Right atrium auricular region (tissue), 2 donors: ENCODE measurements around the gene KRT2. TPM values are rescaled to one million over a fixed set of nuclear protein-coding genes. Genes with fewer than 3 reads are reported as not detected.

Experiments used
- DNase-seq: peaks from one replicate; pipeline ENCODE4 v3.0.0-alpha.2; 2019; ENCODE audit warnings: low spot score
- H3K27ac ChIP-seq, 2 donors: fragments of 200-600 bp; sonication (generic); 1 replicate in 1 of 2; 2 replicates in 1 of 2; pipeline ENCODE4 v1.5.1; 2016 to 2019
- H3K27me3 ChIP-seq, 2 donors: fragments of 200-600 bp; sonication (generic); one replicate each; pipeline versions ENCODE4 v1.5.1 to v1.6.0; 2017 to 2019
- H3K36me3 ChIP-seq: fragments of 200-600 bp; sonication (generic); one replicate; pipeline ENCODE4 v1.5.1; 2016
- H3K4me1 ChIP-seq, 2 donors: fragments of 200-600 bp; sonication (generic); one replicate each; pipeline versions ENCODE4 v1.5.1 to v1.6.0; 2017 to 2019
- H3K4me3 ChIP-seq, 2 donors: fragments of 200-600 bp; sonication (generic); 1 replicate in 1 of 2; 2 replicates in 1 of 2; pipeline ENCODE4 v1.5.1; 2017 to 2019; ENCODE audit warnings: mild to moderate bottlenecking in 1 of 2, moderate library complexity in 1 of 2
- H3K9me3 ChIP-seq, 2 donors: fragments of 200-600 bp; sonication (generic); one replicate each; pipeline ENCODE4 v1.5.1; 2019
- total RNA-seq, 2 donors: library from RNA; depleted of rRNA; stranded (reverse); fragments of >200 nt; gene quantifications; one replicate each; pipeline ENCODE4 v1.1.0, GENCODE V29; 2016
- TF ChIP-seq, protein P1 (sequence below), 2 donors: fragments of 200-600 bp; sonication (generic); IDR thresholded peaks; one replicate each; pipeline ENCODE4 v1.5.1; 2019; ENCODE audit warnings: antibody characterized with exemption in 2 of 2

KRT2 gene
- total RNA-seq, 2 donors from 2014 or later = not detected

DNA sequence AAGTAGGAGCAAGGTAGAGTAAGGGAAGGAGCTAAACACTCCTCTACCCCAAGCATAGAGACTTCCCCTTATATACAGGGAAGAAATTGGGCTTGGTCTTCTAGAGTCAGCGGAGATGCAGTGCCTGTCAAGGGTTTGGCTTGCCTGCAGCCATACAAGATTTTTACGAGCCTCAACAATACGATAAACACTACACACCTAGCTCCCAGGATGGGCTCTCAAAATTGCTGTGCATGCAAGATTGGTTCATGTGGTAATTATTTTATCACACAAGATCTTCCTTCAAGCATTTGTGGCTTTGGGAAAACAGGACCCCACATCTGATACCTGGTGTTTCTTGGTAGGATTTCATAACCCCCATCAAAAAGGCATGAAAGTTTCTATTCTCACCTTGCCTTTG lies 28.4 kb upstream of the KRT2 start, which contains the start of gene KRT1:
KRT1 (minus strand) TSS at position 45 of the 400 bp plus-strand sequence. CDS start 59 bp downstream, outside the sequence.
- H3K27me3 ChIP-seq = no peaks in the 10 kb centered on the region
- no peaks in the 10 kb centered on the region for H3K9me3 ChIP-seq
- TF ChIP-seq, protein P1, sequence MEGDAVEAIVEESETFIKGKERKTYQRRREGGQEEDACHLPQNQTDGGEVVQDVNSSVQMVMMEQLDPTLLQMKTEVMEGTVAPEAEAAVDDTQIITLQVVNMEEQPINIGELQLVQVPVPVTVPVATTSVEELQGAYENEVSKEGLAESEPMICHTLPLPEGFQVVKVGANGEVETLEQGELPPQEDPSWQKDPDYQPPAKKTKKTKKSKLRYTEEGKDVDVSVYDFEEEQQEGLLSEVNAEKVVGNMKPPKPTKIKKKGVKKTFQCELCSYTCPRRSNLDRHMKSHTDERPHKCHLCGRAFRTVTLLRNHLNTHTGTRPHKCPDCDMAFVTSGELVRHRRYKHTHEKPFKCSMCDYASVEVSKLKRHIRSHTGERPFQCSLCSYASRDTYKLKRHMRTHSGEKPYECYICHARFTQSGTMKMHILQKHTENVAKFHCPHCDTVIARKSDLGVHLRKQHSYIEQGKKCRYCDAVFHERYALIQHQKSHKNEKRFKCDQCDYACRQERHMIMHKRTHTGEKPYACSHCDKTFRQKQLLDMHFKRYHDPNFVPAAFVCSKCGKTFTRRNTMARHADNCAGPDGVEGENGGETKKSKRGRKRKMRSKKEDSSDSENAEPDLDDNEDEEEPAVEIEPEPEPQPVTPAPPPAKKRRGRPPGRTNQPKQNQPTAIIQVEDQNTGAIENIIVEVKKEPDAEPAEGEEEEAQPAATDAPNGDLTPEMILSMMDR (IDR thresholded peaks at IDR 0.05) = no peak
- H3K4me1 ChIP-seq = no peaks in the 10 kb centered on the region
- no peak within 1 kb of the TSS for H3K27ac ChIP-seq
- no peak within 1 kb of the TSS for H3K4me3 ChIP-seq
- H3K36me3 ChIP-seq = no peaks in the 10 kb centered on the region
- no peak for DNase-seq

DNA sequence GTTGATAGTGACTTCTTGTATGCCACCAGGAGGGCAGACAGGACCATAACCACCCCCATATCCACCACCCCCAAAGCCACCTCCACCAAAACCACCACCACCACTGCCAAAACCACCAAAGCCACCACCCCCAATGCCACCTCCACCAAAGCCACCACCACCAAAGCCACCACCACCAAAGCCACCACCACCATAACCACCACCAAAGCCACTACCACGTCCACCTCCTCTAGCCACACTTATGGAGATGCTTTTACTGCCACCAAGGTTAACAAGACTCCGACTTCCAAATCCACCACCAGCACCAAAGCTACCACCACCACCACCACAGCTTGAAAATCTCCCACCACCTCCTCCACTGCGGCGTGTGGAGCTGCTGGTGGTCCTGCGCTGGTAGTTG lies 27.9 kb upstream of the KRT2 start:
- Histone ChIP-seq H3K9me3 (no peaks in the 10 kb centered on the region), H3K4me1 (no peaks in the 10 kb centered on the region), H3K27me3 (no peaks in the 10 kb centered on the region), H3K36me3 (no peaks in the 10 kb centered on the region), H3K27ac (no peak overlapping the region), H3K4me3 (no peak overlapping the region)
- TF ChIP-seq, protein P1 (IDR thresholded peaks at IDR 0.05) = no peak
- no peak for DNase-seq

DNA sequence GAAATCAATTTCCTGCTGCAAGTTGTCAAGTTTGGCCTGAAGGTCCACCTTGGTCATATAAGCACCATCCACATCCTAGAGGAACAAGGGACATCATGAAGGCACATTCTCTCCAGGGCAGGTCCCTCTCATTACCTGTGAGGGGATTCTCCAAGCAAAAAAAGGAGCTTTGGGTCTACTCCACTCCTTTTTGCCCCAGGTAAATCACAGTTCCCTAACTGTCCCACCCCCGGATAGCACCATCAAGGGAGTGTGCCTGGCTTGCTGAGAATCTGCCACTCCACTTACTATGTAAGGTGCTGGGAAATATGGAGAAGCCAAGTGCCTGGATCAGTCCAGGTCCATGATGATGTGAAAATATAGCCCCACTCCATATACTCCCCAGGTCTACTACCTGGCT lies 25.7 kb upstream of the KRT2 start:
- no peaks in the 10 kb centered on the region for H3K9me3 ChIP-seq
- DNase-seq = no peak
- H3K36me3 ChIP-seq = no peaks in the 10 kb centered on the region
- H3K27me3 ChIP-seq = no peaks in the 10 kb centered on the region
- no peak overlapping the region for H3K4me3 ChIP-seq
- H3K4me1 ChIP-seq = no peaks in the 10 kb centered on the region
- H3K27ac ChIP-seq = no peak overlapping the region
- TF ChIP-seq, protein P1 (IDR thresholded peaks at IDR 0.05) = no peak

DNA sequence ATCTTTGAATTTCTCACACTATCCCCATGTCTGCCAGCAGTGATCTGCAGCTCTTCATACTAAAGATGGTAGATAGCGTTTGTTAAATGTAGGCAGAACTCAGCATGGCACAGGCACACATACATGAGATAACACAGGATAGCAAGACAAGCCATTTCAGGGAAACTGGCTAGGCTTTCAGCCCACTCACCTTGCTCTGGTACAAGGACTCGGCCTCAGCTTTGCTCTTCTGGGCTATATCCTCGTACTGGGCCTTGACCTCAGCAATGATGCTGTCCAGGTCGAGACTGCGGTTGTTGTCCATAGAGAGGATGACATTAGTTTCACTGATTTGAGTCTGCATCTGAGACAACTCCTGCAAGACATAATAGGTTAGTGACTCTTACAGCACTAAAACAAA lies 25.1 kb upstream of the KRT2 start:
- TF ChIP-seq, protein P1 (IDR thresholded peaks at IDR 0.05) = no peak
- Histone ChIP-seq H3K27ac (no peak overlapping the region), H3K27me3 (no peaks in the 10 kb centered on the region), H3K4me3 (no peak overlapping the region), H3K9me3 (no peaks in the 10 kb centered on the region), H3K4me1 (no peaks in the 10 kb centered on the region), H3K36me3 (no peaks in the 10 kb centered on the region)
- no peak for DNase-seq

DNA sequence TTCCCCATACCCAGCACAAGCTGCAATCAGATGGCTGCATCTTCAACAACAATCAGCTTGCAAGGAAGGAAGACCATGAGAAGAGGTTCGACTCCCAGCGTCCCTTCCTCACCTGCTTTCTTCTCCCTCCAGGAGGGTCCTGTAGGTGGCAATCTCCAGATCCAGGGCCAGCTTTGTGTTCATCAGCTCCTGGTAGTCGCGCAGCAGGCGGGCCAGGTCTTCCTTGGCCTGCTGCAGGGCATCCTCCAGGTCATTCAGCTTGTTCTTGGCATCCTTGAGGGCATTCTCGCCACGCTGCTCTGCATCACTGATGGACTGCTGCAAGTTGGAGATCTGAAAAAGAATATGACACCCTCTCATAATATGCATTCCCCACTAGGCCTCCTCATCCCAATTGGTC lies 24.2 kb upstream of the KRT2 start:
- Histone ChIP-seq H3K36me3 (no peaks in the 10 kb centered on the region), H3K4me3 (no peak overlapping the region), H3K27me3 (no peaks in the 10 kb centered on the region), H3K27ac (no peak overlapping the region), H3K4me1 (no peaks in the 10 kb centered on the region), H3K9me3 (no peaks in the 10 kb centered on the region)
- TF ChIP-seq, protein P1 (IDR thresholded peaks at IDR 0.05) = no peak
- no peak for DNase-seq

DNA sequence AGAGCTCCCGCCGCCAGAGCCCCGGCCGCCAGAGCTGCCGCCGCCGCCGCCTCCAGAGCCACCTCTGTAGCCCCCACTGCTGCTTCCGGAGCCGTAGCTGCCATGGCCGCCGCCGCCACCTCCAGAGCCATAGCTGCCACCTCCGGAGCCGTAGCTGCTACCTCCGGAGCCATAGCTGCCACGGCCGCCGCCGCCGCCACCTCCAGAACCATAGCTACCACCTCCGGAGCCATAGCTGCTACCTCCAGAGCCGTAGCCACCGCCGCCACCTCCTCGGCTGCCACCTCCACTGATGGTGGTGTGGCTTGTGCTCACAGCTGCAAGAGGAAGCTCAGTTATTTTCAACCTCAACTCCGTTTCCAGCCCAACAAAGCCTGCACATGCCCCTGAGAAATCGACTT lies 23.3 kb upstream of the KRT2 start:
- no peak overlapping the region for H3K27ac ChIP-seq
- TF ChIP-seq, protein P1 (IDR thresholded peaks at IDR 0.05) = no peak

More for the DNA sequence above, 23.3 kb upstream of the KRT2 start:
- Histone ChIP-seq H3K4me3 (no peak overlapping the region), H3K9me3 (no peaks in the 10 kb centered on the region), H3K27me3 (no peaks in the 10 kb centered on the region), H3K4me1 (no peaks in the 10 kb centered on the region), H3K36me3 (no peaks in the 10 kb centered on the region)
- DNase-seq = no peak
